Measurements from ENCODE around the gene UBE2I. TPM values are rescaled to one million over a fixed set of nuclear protein-coding genes. Genes with fewer than 3 reads are reported as not detected.

The UBE2I gene
- total RNA-seq, 4 donors from 2014 or later, result 28.9 to 80.4 (median 41.7) TPM

- peak; percentile 97 to 98 for ATAC-seq
Measured at GRCh38 chr16:1342526-1343427, 33.3 kb downstream of the UBE2I start.

GRCh38 chr16:1343428-1344242, 34.2 kb downstream of the UBE2I start:
- no peaks in the 10 kb centered on the region for H3K9me3 ChIP-seq
- ATAC-seq (no peak), DNase-seq (no peak)
- H3K4me1 ChIP-seq, result peaks cover 4 to 12% of the 10 kb centered on the region in 2 donors
- H3K36me3 ChIP-seq, result no peaks in the 10 kb centered on the region
- in situ Hi-C loops (cut with MboI; ENCODE audit: low sequenced_read_pairs in 4 of 4), result no loop called here
- H3K27me3 ChIP-seq, result no peaks in the 10 kb centered on the region
- intact Hi-C loops (cut with DNase I; ENCODE audit: low total_unique reads), result loop anchor here (1.0 to 5.0 kb wide), 2 partner anchors 33 to 36 kb away; partner anchors contain the start of gene UBE2I
- TF ChIP-seq CTCF (IDR thresholded peaks at IDR 0.05 in 4 of 5, conservative IDR thresholded peaks at IDR 0.05 in 1 of 5) (no peak), POLR2A (IDR thresholded peaks at IDR 0.05) (no peak)
- H3K4me3 ChIP-seq, result peak overlapping the region; percentile 35 to 49 (median 46)
- peak overlapping the region in 1 of 4 donors; percentile 46 for H3K27ac ChIP-seq

More at GRCh38 chr16:1342526-1343427, 33.3 kb downstream of the UBE2I start:
- TF ChIP-seq CTCF (IDR thresholded peaks at IDR 0.05 in 4 of 5, conservative IDR thresholded peaks at IDR 0.05 in 1 of 5) (no peak), POLR2A (IDR thresholded peaks at IDR 0.05) (no peak)
- Histone ChIP-seq H3K27ac (peak overlapping the region in 1 of 4 donors; percentile 46), H3K9me3 (no peaks in the 10 kb centered on the region), H3K27me3 (no peaks in the 10 kb centered on the region), H3K4me1 (peaks cover 4 to 12% of the 10 kb centered on the region in 2 donors), H3K36me3 (no peaks in the 10 kb centered on the region), H3K4me3 (peak overlapping the region; percentile 35 to 49 (median 46))
- intact Hi-C loops (cut with DNase I; ENCODE audit: low total_unique reads) (loop anchor here (1.0 to 5.0 kb wide), 2 partner anchors 34 to 35 kb away; partner anchors contain the start of gene UBE2I), in situ Hi-C loops (cut with MboI; ENCODE audit: low sequenced_read_pairs in 4 of 4) (no loop called here)
- peak; percentile 95 to 98 for DNase-seq

- intact Hi-C loops (cut with DNase I; ENCODE audit: low total_unique reads), result loop anchor here (5.0 kb wide), 1 partner anchor 37 kb away; the partner anchor contains the start of gene UBE2I
- no peak for DNase-seq
Measured at GRCh38 chr16:1344499-1344898, 35.1 kb downstream of the UBE2I start.

More at GRCh38 chr16:1344499-1344898, 35.1 kb downstream of the UBE2I start:
- ATAC-seq, result no peak
- no peak overlapping the region for H3K4me3 ChIP-seq
- H3K36me3 ChIP-seq, result peaks cover 0 to 7% of the 10 kb centered on the region in 2 donors
- H3K9me3 ChIP-seq, result no peaks in the 10 kb centered on the region
- peaks cover 4 to 12% of the 10 kb centered on the region in 2 donors for H3K4me1 ChIP-seq
- TF ChIP-seq POLR2A (IDR thresholded peaks at IDR 0.05) (no peak), CTCF (IDR thresholded peaks at IDR 0.05 in 4 of 5, conservative IDR thresholded peaks at IDR 0.05 in 1 of 5) (no peak)
- in situ Hi-C loops (cut with MboI; ENCODE audit: low sequenced_read_pairs in 4 of 4), result no loop called here
- no peaks in the 10 kb centered on the region for H3K27me3 ChIP-seq
- no peak overlapping the region for H3K27ac ChIP-seq
